Measurements from ENCODE around the gene PRKCB.

GRCh38 chr16:23981429-23982399 is 145.9 kb downstream of the PRKCB start:
- TF ChIP-seq CTCF (IDR thresholded peaks at IDR 0.05) (no peak), EP300 (IDR thresholded peaks at IDR 0.05) (no peak)

All from upper lobe of left lung (tissue), 4 donors.